B cell (primary cell): ENCODE measurements around the gene EGLN3. TPM values are rescaled to one million over a fixed set of nuclear protein-coding genes. Genes with fewer than 3 reads are reported as not detected.

ENCODE experiments used
- ATAC-seq: fragments of 200-7000 bp; cut with Tn5 transposase; one replicate; pipeline ENCODE4 v1.10.0; 2021; ENCODE audit warnings: low read depth, mild to moderate bottlenecking, moderate number of reproducible peaks, moderate library complexity
- CTCF ChIA-PET: fragments of 350-600 bp; sonication (Branson Sonifier 250); formaldehyde crosslinking; loops from one replicate; lab custom pipeline; 2021; ENCODE audit warnings: antibody characterized with exemption, inconsistent platforms; lab: Charles Lee
- POLR2A ChIA-PET: fragments of 350-600 bp; sonication (Branson Sonifier 250); formaldehyde crosslinking; loops from one replicate; lab custom pipeline; 2021; ENCODE audit warnings: antibody characterized with exemption; lab: Charles Lee
- DNase-seq: peaks from one replicate; pipeline ENCODE4 v3.0.0; 2013
- H2AFZ ChIP-seq: 2 replicates; pipeline ENCODE4 v1.6.1; 2012; ENCODE audit warnings: mild to moderate bottlenecking, low read depth, low read length; ENCODE audit not compliant: insufficient read depth, poor library complexity, severe bottlenecking
- H3K27ac ChIP-seq, 2 donors: 1 replicate in 1 of 2; 2 replicates in 1 of 2; pipeline ENCODE4 v1.5.1; 2012 to 2013; ENCODE audit warnings: low read length in 2 of 2, mild to moderate bottlenecking in 2 of 2, moderate library complexity in 1 of 2
- H3K27me3 ChIP-seq, 4 experiments: fragments of 200-600 bp in 1 of 4; sonication (generic) in 1 of 4; replicated peaks in 1 of 4; 1 replicate in 2 of 4; 2 replicates in 2 of 4; pipeline versions ENCODE4 v1.6.1 to v1.7.0; 2013 to 2016; ENCODE audit warnings: low read length in 3 of 4, mild to moderate bottlenecking in 2 of 4, mixed read lengths in 1 of 4, moderate library complexity in 1 of 4; ENCODE audit not compliant: insufficient read depth in 4 of 4, control insufficient read depth in 3 of 4; ENCODE audit errors: control extremely low read depth in 1 of 4
- H3K36me3 ChIP-seq, 2 experiments: replicated peaks in 1 of 2; 1 replicate in 1 of 2; 2 replicates in 1 of 2; pipeline versions ENCODE4 v1.6.1 to v1.7.1; 2013; ENCODE audit warnings: low read length in 1 of 2; ENCODE audit not compliant: insufficient read depth in 2 of 2, control insufficient read depth in 1 of 2; ENCODE audit errors: control extremely low read depth in 1 of 2, extremely low read depth in 1 of 2
- H3K4me1 ChIP-seq, 2 donors: fragments of 200-600 bp in 1 of 2; sonication (generic) in 1 of 2; 1 replicate in 1 of 2; 2 replicates in 1 of 2; pipeline versions ENCODE4 v1.5.1 to v1.6.1; 2013 to 2017; ENCODE audit warnings: low read length in 2 of 2; ENCODE audit not compliant: control insufficient read depth in 2 of 2, insufficient read depth in 2 of 2
- H3K4me2 ChIP-seq: replicated peaks from 2 replicates; pipeline ENCODE3; 2012; ENCODE audit warnings: mild to moderate bottlenecking, low read depth, low read length; ENCODE audit not compliant: poor library complexity, severe bottlenecking
- H3K4me3 ChIP-seq, 5 experiments: fragments of 200-600 bp in 1 of 5; sonication (generic) in 1 of 5; 1 replicate in 3 of 5; 2 replicates in 2 of 5; pipeline versions ENCODE4 v1.5.1 to v1.7.0; 2011 to 2016; ENCODE audit warnings: low read length in 4 of 5, mild to moderate bottlenecking in 4 of 5, low read depth in 2 of 5, control low read depth in 1 of 5, moderate library complexity in 1 of 5; ENCODE audit not compliant: insufficient read depth in 1 of 5; ENCODE audit errors: control extremely low read depth in 1 of 5, extremely low read depth in 1 of 5
- H3K79me2 ChIP-seq: fragments of 200-600 bp; sonication (generic); one replicate; pipeline ENCODE4 v1.6.0; 2016; ENCODE audit warnings: low read length; ENCODE audit not compliant: control insufficient read depth, insufficient read depth
- H3K9ac ChIP-seq: fragments of 200-600 bp; sonication (generic); 2 replicates; pipeline ENCODE4 v1.6.1; 2017; ENCODE audit warnings: mild to moderate bottlenecking, low read length, moderate library complexity
- H3K9me3 ChIP-seq, 3 donors: one replicate each; pipeline versions ENCODE4 v1.6.1 to v1.7.1; 2013; ENCODE audit warnings: low read length in 2 of 3; ENCODE audit not compliant: control insufficient read depth in 2 of 3, insufficient read depth in 1 of 3; ENCODE audit errors: control extremely low read depth in 1 of 3
- H4K20me1 ChIP-seq: 2 replicates; pipeline ENCODE4 v1.6.0; 2012; ENCODE audit warnings: mild to moderate bottlenecking, low read length; ENCODE audit not compliant: insufficient read depth, control insufficient read depth, poor library complexity, severe bottlenecking
- H3K27ac Mint-ChIP-seq: one replicate; pipeline ENCODE4 v1.8.0; 2021; ENCODE audit warnings: mixed read lengths
- H3K27me3 Mint-ChIP-seq: one replicate; pipeline ENCODE4 v1.8.0; 2021; ENCODE audit warnings: mixed read lengths
- H3K4me1 Mint-ChIP-seq: one replicate; pipeline ENCODE4 v1.8.0; 2021; ENCODE audit warnings: mixed read lengths
- H3K4me3 Mint-ChIP-seq: one replicate; pipeline ENCODE4 v1.8.0; 2021; ENCODE audit warnings: mixed read lengths
- H3K9me3 Mint-ChIP-seq: one replicate; pipeline ENCODE4 v1.8.0; 2022; ENCODE audit warnings: mixed read lengths; ENCODE audit not compliant: insufficient read depth
- CTCF ChIP-seq: fragments of 200-600 bp; IDR thresholded peaks from one replicate; pipeline ENCODE4 v1.8.0; 2022; ENCODE audit warnings: antibody characterized with exemption, mild to moderate bottlenecking
- EZH2 ChIP-seq: IDR thresholded peaks from 2 replicates; pipeline ENCODE4 v1.6.1; 2012; ENCODE audit warnings: borderline replicate concordance, low read depth, mild to moderate bottlenecking, moderate library complexity, low read length; ENCODE audit not compliant: insufficient read depth, poor library complexity, severe bottlenecking
- WGBS: methylation state at CpG from one replicate; pipeline ENCODE4 v1.1.5; 2013; ENCODE audit warnings: missing lambda C conversion rate; ENCODE audit not compliant: insufficient coverage; 5-methylcytosine and 5-hydroxymethylcytosine counted together
- intact Hi-C: fragments of 100-400 bp; cut with micrococcal nuclease; formaldehyde crosslinking; loops from one replicate; pipeline ENCODE4 v1.10.0; 2022
- polyA plus RNA-seq: library from polyadenylated mRNA; depleted of rRNA; stranded (reverse); fragments of >200 nt; gene quantifications from 2 replicates; pipeline ENCODE4 v1.2.3, GENCODE V29; 2012
- total RNA-seq, 2 donors: library from RNA; stranded (reverse); fragments of 120-200 nt in 1 of 2; gene quantifications; 1 replicate in 1 of 2; 2 replicates in 1 of 2; pipeline versions ENCODE4 v1.2.3 to v1.2.4, GENCODE V29; 2013 to 2022

The EGLN3 gene
- total and polyA plus RNA-seq, 2 donors (not counting 1 experiment from before 2014, with no cell fraction given): 0.69 to 1.7 TPM

- peaks cover 4% of the 10 kb centered on the region for H3K9me3 Mint-ChIP-seq
- H3K4me1 ChIP-seq: no peaks in the 10 kb centered on the region
- ATAC-seq: no peak
These were observed 36.7 kb upstream of the EGLN3 start for GRCh38 chr14:33987565-33988080.

DNA sequence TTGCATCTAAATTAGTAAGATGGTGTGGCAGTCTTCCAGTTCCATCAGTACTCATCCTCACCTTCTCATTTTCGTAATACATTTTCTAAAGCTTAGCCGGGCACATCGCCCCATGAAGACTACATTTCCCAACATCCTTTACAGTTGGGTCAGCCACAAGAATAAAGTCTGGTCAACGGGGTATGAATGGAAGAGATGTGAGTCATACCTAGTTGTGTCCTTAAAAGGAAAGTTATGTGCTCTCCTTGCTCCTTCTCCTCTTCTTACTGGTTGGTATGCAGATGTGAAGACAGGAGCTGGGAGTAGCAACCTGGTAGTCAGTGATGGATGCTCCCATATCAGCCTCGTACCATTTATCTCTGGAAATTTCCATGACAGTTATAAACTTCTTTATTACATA lies 35.9 kb upstream of the EGLN3 start:
- no peak for TF ChIP-seq CTCF
- TF ChIP-seq EZH2: no peak
- peaks cover 4% of the 10 kb centered on the region for H3K9me3 Mint-ChIP-seq
- H4K20me1 ChIP-seq: no peaks in the 10 kb centered on the region
- H2AFZ ChIP-seq: no peak overlapping the region
- H3K36me3 ChIP-seq: no peaks in the 10 kb centered on the region
- intact Hi-C loops: no loop called here
- CTCF ChIA-PET: no interaction called here
- H3K79me2 ChIP-seq: no peaks in the 10 kb centered on the region
- H3K9me3 ChIP-seq: peaks cover 0 to 11% (median 4%) of the 10 kb centered on the region in 3 donors
- H3K4me3 Mint-ChIP-seq: no peak overlapping the region
- H3K27ac ChIP-seq: no peak overlapping the region
- no peaks in the 10 kb centered on the region for H3K4me1 Mint-ChIP-seq
- H3K27me3 Mint-ChIP-seq: no peaks in the 10 kb centered on the region
- DNase-seq (no peak), ATAC-seq (no peak)
- H3K4me3 ChIP-seq: no peak overlapping the region
- WGBS: no CpG with 5 or more reads among the region's 5 CpGs
- no peak overlapping the region for H3K4me2 ChIP-seq
- H3K9ac ChIP-seq: no peak overlapping the region
- no peak overlapping the region for H3K27ac Mint-ChIP-seq
- no peaks in the 10 kb centered on the region for H3K4me1 ChIP-seq
- POLR2A ChIA-PET: no interaction called here
- H3K27me3 ChIP-seq: no peaks in the 10 kb centered on the region

More at GRCh38 chr14:33987565-33988080, 36.7 kb upstream of the EGLN3 start:
- Mint-ChIP-seq H3K4me3 (no peak overlapping the region), H3K27me3 (no peaks in the 10 kb centered on the region), H3K4me1 (no peaks in the 10 kb centered on the region), H3K27ac (no peak overlapping the region)
- ChIA-PET POLR2A (no interaction called here), CTCF (no interaction called here)
- intact Hi-C loops: no loop called here
- peaks cover 0 to 11% (median 4%) of the 10 kb centered on the region in 3 donors for H3K9me3 ChIP-seq
- WGBS: 100% methylated on average over 2 of the region's 4 CpGs
- TF ChIP-seq EZH2: no peak
- H3K9ac ChIP-seq: no peak overlapping the region
- H3K27ac ChIP-seq: no peak overlapping the region
- no peak overlapping the region for H3K4me3 ChIP-seq
- H4K20me1 ChIP-seq: no peaks in the 10 kb centered on the region
- no peaks in the 10 kb centered on the region for H3K27me3 ChIP-seq
- H2AFZ ChIP-seq: no peak overlapping the region
- H3K36me3 ChIP-seq: no peaks in the 10 kb centered on the region
- no peak for DNase-seq
- no peak overlapping the region for H3K4me2 ChIP-seq
- no peaks in the 10 kb centered on the region for H3K79me2 ChIP-seq
